ENCODE results near the gene ARHGEF16. TPM values are rescaled to one million over a fixed set of nuclear protein-coding genes. Genes with fewer than 3 reads are reported as not detected.

Gene ARHGEF16
- total and polyA plus RNA-seq, 7 donors: 0.41 to 51.8 (median 2.2) TPM

DNA sequence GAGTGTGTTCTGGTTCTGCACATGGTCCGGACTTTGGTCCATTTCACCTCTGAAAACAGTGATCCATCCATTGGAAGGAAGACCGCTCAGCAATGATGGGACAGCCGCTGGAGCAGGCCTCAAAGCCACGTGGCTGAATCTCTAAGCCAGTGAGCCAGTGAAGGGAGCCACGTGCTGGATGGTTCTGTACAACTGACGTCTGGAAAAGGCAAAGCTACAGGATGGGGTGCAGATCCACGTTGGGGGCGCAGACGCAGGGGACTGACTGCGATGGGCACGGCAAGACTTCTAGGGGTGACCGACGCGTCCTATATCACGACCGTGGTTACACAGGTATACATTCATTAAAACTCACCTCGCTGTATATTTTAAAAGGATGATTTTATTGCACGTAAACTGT is 10.2 kb upstream of the ARHGEF16 start:
- H3K27ac ChIP-seq: no peak overlapping the region
- no peaks in the 10 kb centered on the region for H3K36me3 ChIP-seq
- H3K27me3 ChIP-seq: peaks cover 0 to 71% (median 0%) of the 10 kb centered on the region in 3 donors
- no peak for TF ChIP-seq EP300 (IDR thresholded peaks at IDR 0.05)
- TF ChIP-seq POLR2AphosphoS5 (IDR thresholded peaks at IDR 0.05): no peak
- no peak for TF ChIP-seq POLR2A (IDR thresholded peaks at IDR 0.05)
- TF ChIP-seq CTCF (IDR thresholded peaks at IDR 0.05): no peak
- intact Hi-C loops (cut with DNase I): no loop called here
- H3K4me3 ChIP-seq: no peak overlapping the region
- no peak for DNase-seq
- WGBS, 2 donors: 89 to 90% methylated on average over 18 of the region's 18 CpGs
- H3K4me1 ChIP-seq: no peaks in the 10 kb centered on the region
- peaks cover 0 to 4% (median 0%) of the 10 kb centered on the region in 4 donors for H3K9me3 ChIP-seq

- WGBS, 2 donors: 68 to 69% methylated on average over 10 of the region's 10 CpGs
- H3K27ac ChIP-seq: peak overlapping the region in 1 of 4 donors; percentile 10
- TF ChIP-seq POLR2AphosphoS5 (IDR thresholded peaks at IDR 0.05) (no peak), CTCF (IDR thresholded peaks at IDR 0.05) (no peak), EP300 (IDR thresholded peaks at IDR 0.05) (no peak), POLR2A (IDR thresholded peaks at IDR 0.05) (no peak)
These were observed 9.7 kb upstream of the ARHGEF16 start for GRCh38 chr1:3444736-3445135.

GRCh38 chr1:3450202-3450863 is 4.1 kb upstream of the ARHGEF16 start:
- 44 to 68% methylated on average over 9 of the region's 9 CpGs for WGBS, 2 donors
- no peak for TF ChIP-seq CTCF (IDR thresholded peaks at IDR 0.05)
- TF ChIP-seq POLR2AphosphoS5 (IDR thresholded peaks at IDR 0.05): no peak
- no peak for TF ChIP-seq EP300 (IDR thresholded peaks at IDR 0.05)
- no peak for TF ChIP-seq POLR2A (IDR thresholded peaks at IDR 0.05)
- Histone ChIP-seq H3K36me3 (no peaks in the 10 kb centered on the region), H3K27me3 (peaks cover 25 to 70% (median 37%) of the 10 kb centered on the region in 3 donors), H3K9me3 (peaks cover 0 to 4% (median 0%) of the 10 kb centered on the region in 4 donors), H3K4me1 (peaks cover 0 to 21% (median 16%) of the 10 kb centered on the region in 4 donors), H3K27ac (no peak overlapping the region), H3K4me3 (no peak overlapping the region)
- intact Hi-C loops (cut with DNase I): no loop called here
- DNase-seq: no peak

More at GRCh38 chr1:3444736-3445135, 9.7 kb upstream of the ARHGEF16 start:
- intact Hi-C loops (cut with DNase I): no loop called here
- no peaks in the 10 kb centered on the region for H3K36me3 ChIP-seq
- no peak overlapping the region for H3K4me3 ChIP-seq
- no peak for DNase-seq
- no peaks in the 10 kb centered on the region for H3K4me1 ChIP-seq
- H3K9me3 ChIP-seq: peaks cover 0 to 4% (median 0%) of the 10 kb centered on the region in 4 donors
- peaks cover 0 to 71% (median 0%) of the 10 kb centered on the region in 3 donors for H3K27me3 ChIP-seq

DNA sequence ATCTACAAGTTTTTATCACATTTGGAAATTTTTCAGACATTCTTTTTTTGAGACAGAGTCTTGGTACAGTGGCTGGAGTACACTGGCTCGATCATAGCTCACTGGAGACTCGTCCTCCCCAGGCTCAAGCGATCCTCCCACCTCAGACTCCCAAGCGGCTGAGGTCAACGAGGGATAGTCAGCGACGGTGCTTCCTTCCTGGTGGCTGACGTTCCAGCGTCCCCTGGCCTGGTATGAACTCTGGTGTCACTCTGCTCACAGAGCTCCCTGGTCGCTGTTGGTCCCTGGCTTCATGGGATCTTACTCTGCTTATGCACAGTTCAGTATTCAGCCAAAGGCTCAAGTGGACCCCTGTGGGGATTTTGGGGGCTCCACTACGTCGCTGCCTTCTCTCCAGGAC is 3.5 kb upstream of the ARHGEF16 start:
- no peak for TF ChIP-seq EP300 (IDR thresholded peaks at IDR 0.05)
- TF ChIP-seq POLR2AphosphoS5 (IDR thresholded peaks at IDR 0.05): no peak
- no peak for TF ChIP-seq CTCF (IDR thresholded peaks at IDR 0.05)
- no peak for TF ChIP-seq POLR2A (IDR thresholded peaks at IDR 0.05)
- peaks cover 26 to 76% (median 44%) of the 10 kb centered on the region in 3 donors for H3K27me3 ChIP-seq
- peaks cover 0 to 21% (median 16%) of the 10 kb centered on the region in 4 donors for H3K4me1 ChIP-seq
- H3K27ac ChIP-seq: no peak overlapping the region
- H3K4me3 ChIP-seq: no peak overlapping the region
- WGBS, 2 donors: 76 to 82% methylated on average over 12 of the region's 12 CpGs
- H3K36me3 ChIP-seq: no peaks in the 10 kb centered on the region
- no peak for DNase-seq
- intact Hi-C loops (cut with DNase I): no loop called here
- peaks cover 0 to 4% (median 0%) of the 10 kb centered on the region in 4 donors for H3K9me3 ChIP-seq
